ENCODE data around the gene ANKRD65.

ANKRD65 gene

GRCh38 chr1:1434131-1434823, 13.2 kb upstream of the ANKRD65 start:
- DNase-seq (ENCODE audit: low read depth), result no peak
- TF ChIP-seq CTCF (IDR thresholded peaks at IDR 0.05; ENCODE audit: insufficient read depth, low read depth, low read length, missing control alignments), result no peak

GRCh38 chr1:1433804-1434130, 12.7 kb upstream of the ANKRD65 start:
- TF ChIP-seq CTCF (IDR thresholded peaks at IDR 0.05; ENCODE audit: insufficient read depth, low read depth, low read length, missing control alignments), result no peak
- H3K4me3 ChIP-seq (ENCODE audit: low read length), result no peak overlapping the region
- DNase-seq (ENCODE audit: low read depth), result peak; percentile 61

More at GRCh38 chr1:1434131-1434823, 13.2 kb upstream of the ANKRD65 start:
- H3K4me3 ChIP-seq (ENCODE audit: low read length), result no peak overlapping the region

GRCh38 chr1:1432951-1433803, 12.1 kb upstream of the ANKRD65 start:
- peak; percentile 81 for DNase-seq (ENCODE audit: low read depth)
- TF ChIP-seq CTCF (IDR thresholded peaks at IDR 0.05; ENCODE audit: insufficient read depth, low read depth, low read length, missing control alignments), result no peak

GRCh38 chr1:1432274-1432950, 11.3 kb upstream of the ANKRD65 start:
- no peak for DNase-seq (ENCODE audit: low read depth)
- H3K4me3 ChIP-seq (ENCODE audit: low read length), result no peak overlapping the region
- TF ChIP-seq CTCF (IDR thresholded peaks at IDR 0.05; ENCODE audit: insufficient read depth, low read depth, low read length, missing control alignments), result no peak

More at GRCh38 chr1:1432951-1433803, 12.1 kb upstream of the ANKRD65 start:
- H3K4me3 ChIP-seq (ENCODE audit: low read length), result no peak overlapping the region

GRCh38 chr1:1431845-1432273, 10.8 kb upstream of the ANKRD65 start:
- H3K4me3 ChIP-seq (ENCODE audit: low read length), result no peak overlapping the region
- no peak for TF ChIP-seq CTCF (IDR thresholded peaks at IDR 0.05; ENCODE audit: insufficient read depth, low read depth, low read length, missing control alignments)
- DNase-seq (ENCODE audit: low read depth), result no peak

GRCh38 chr1:1430992-1431844, 10.1 kb upstream of the ANKRD65 start:
- no peak for DNase-seq (ENCODE audit: low read depth)
- H3K4me3 ChIP-seq (ENCODE audit: low read length), result no peak overlapping the region
- no peak for TF ChIP-seq CTCF (IDR thresholded peaks at IDR 0.05; ENCODE audit: insufficient read depth, low read depth, low read length, missing control alignments)
